Ammon's horn (tissue), 1 donor: ENCODE results near the gene CORO2B.

ENCODE experiments used
- DNase-seq: peaks from one replicate; pipeline ENCODE4 v3.0.0-alpha.2; 2016; ENCODE audit warnings: low spot score

Gene CORO2B

GRCh38 chr15:68650901-68651709 lies 72.3 kb downstream of the CORO2B start:
- DNase-seq = no peak

- DNase-seq = peak; percentile 91
Observed at GRCh38 chr15:68651916-68652525, 73.2 kb downstream of the CORO2B start.

GRCh38 chr15:68653031-68653635 lies 74.3 kb downstream of the CORO2B start:
- no peak for DNase-seq

DNA sequence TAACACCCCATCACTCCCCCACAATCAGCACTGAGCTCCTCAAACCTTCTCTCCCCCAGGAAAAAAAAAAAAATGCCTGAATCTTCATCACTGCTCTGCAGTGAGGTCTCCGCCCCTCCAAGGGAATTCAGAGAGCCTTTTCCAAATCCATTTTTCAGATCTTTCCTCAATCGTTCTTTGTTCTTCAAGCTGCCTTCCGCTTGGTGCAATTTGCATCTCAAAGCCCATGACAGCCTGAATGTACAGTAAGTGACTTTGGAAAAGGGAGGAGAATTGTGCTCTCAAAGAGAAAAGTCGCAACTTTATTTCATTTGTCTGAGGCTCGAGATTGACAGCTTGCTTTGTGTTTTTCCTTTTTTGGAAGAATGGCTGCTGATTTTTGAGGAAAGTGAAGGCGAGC lies 75.0 kb downstream of the CORO2B start:
- peak; percentile 48 for DNase-seq

- DNase-seq = no peak
Observed at GRCh38 chr15:68654786-68655560, 76.2 kb downstream of the CORO2B start.

DNA sequence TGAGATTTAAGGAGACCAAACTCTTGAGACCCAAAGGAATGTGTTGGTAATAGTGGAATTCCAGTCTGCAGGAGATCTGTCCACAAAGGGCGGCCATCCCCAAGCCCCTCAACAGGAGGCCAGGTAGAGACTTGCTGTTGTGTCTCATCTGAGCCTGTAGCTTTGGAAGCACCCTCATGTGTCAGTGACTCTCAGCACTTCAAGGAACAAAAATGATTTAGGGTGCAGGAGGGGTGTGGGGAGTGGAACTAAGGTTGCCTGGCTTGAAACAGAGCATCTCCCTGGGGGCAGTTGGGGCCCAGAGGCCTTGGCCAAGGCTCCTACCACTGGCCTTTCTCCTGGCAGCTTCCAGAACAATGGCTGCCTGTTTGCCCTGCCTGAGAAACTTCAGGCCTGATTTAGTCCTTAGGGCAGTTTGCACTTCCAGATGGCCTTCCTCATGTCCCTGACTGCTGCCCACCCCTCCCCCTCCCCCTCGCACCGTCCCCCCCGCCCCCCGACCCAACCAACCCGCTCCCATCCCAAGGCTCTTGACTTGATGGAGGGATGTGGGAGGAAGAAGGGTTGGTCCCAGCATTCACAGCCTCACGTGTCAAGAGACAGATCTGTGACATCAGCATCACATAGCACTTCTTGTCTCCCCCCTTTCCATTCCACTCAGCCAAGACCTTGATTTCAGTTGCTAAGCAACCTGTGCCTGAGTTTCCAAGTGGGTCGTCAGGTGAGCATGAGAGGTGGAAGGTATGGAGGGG lies 77.1 kb downstream of the CORO2B start:
- DNase-seq = no peak

DNA sequence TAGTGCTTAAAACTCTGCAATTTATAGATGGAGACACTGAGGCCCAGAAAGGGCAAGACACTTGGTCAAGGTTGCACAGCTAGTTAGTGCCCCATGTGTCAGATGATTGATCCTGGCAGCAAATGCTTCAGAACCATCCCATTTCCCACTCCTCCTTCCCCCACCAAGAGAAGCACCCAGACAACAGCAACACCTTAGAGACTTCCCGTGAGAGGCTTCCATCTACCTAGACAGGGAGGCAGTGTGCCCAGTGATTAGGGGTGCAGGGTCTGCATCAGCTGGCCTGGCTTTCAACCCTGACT lies 77.6 kb downstream of the CORO2B start:
- no peak for DNase-seq

DNA sequence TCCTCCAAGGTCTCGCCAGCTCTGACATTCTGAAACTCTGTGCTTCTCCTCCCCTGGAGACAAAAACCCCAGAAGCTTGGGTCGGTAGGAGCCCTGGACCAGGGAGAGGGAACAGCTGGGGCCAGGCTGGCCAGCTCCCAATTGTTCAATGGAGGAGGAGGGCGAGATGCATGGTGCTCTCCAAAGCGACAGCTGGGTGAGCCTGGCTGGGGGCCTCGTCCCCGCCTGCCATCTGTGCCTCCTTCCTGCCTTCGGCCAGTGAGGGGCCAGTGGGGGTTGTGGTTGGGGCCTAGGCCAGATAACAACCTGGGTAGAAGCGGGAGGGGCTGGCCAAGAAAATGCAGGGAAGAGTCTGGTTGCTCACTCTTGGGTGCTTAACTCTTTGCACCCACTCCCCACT lies 79.4 kb downstream of the CORO2B start:
- DNase-seq = peak; percentile 80

DNA sequence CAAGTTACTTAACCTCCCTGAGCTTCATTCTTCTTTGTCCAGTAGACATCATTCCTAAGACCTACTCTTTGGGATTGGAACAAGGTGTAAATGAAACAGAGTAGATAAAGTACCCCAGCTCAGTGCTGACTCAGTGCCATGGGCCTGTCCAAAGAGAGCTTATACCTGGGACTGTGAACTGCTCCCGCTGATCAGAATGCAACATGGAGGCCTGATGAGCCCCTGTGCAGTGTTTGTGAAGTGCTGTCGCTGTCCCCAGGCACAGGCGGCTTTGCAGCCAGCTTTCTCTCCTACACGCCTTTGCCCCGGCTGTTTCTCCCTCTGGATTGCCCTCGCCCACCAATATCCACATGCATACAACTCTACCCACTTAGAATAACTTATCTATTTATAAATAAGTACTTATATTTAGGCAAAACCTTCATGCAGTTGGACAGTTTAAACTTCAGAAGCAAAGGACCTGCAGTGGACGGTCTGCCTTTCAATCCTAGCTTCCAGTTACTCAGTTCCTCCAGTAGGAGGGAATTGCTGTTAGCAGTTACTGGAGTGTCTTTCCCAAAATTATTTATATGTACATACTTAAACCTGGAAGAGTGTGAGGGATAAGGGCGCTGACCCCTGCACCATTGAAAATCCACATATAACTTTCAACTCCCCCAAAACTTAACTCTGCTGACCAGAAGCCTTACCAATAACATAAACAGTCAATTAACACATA lies 80.0 kb downstream of the CORO2B start:
- no peak for DNase-seq

GRCh38 chr15:68663526-68663925 lies 84.7 kb downstream of the CORO2B start:
- DNase-seq = no peak

DNA sequence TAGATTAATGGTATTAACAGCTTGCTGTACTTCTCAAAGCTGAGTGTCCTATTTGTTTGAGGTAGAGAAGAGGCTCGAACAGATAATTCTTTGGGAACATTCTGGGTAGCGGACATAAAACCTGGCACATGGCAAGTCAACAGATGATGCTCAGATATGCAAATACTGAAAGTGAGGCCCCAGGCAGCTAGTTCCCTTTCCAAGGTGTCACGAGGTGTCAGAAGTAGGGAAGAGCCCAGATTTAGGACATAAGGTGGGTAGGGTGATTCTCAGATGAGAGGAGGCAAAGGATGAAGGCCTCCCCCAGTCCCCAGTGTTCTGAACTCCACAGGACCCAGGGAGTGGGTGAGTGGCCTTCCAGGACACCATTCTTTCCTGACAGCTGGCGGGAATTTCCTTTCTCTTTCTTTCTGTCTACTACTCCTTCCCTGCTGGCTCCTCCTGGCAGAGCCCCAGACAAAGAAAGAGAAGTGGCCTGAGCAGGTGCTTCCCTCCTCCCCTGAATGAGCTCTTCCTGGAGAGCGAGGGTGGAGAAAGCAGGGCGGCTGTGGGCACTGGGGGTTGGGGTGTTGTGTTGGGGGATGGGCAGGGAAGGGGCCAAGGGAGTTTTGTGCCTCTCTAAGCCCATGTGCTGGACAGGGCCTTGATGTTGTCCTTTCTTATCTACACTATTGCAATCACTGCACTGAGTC lies 87.5 kb downstream of the CORO2B start:
- DNase-seq = no peak

- no peak for DNase-seq
Observed at GRCh38 chr15:68666812-68667450, 88.1 kb downstream of the CORO2B start.

DNA sequence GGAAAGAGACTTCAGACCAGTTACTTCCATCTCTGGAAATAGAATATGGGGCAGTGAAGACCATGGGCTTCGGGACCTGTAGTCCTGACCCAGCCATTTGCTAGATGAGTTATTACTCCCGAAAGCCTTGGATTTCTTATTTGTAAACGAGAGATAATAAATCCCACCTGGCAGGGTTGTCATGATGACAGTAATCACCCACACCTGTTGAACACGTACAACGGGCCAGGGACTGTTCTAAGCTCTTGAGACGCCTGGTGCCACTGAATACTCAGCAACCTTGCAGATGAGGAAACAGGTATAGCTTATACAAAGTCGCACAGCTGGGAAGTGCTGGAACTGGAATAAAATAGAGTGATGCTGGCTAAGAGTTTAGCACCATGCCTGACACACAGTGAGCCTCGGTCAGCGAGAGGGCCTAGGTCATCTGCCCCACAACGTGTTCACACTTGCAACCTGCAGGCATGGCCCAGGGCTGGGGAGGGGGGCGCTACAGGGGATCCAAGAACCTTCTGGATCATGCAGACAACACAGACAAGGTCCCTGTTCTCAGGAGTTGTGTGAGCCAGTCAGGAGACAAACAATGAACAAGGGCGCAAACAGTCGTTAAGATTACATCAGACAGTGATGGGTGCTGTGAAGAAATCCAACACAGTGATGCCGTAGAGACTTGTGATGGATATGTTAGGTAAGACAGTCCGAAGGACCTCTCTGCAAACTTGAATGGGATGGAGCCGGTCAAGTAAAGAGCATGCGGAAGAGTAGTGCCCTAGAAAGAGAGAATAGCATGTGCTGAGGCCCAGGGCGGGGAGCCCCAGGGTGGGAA lies 89.2 kb downstream of the CORO2B start:
- DNase-seq = no peak

- no peak for DNase-seq
Observed at GRCh38 chr15:68668926-68669600, 90.3 kb downstream of the CORO2B start.

DNA sequence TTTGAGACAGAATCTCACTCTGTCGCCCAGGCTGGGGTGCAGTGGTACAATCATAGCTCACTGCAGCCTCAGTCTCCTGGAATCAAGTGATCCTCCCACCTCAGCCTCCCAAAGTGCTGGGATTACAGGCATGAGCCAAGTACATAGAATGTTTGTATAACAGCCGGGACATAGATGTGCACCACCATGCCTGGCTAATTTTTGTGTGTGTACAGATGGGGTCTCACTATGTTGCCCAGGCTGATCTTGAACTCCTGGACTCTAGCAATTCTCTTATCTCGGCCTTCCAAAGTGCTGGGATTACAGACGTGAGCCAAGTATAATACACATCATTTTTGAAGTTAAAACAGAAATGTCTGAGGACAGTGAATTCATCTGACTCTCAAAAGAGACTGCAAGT lies 93.5 kb downstream of the CORO2B start:
- DNase-seq = no peak

DNA sequence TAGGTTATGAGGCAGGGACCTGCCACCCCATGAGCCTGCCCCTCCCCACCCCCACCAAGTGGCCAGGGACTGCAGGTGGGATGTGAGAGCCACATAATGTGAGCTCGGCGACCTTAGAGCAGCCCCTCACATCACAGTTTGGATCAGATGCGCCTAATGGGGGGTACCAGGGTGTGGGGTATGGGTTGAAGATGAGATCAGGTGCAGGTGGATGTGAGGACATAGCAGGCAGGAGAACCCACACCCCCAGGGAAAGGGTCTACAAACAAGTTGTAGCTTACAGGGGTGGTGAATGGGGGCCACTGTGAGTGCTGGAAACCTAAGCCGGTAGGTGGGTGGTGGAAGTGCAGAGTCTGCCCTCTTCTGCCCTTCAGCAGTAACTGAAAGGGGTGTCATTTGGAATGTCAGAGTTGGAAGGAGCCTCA lies 94.0 kb downstream of the CORO2B start:
- DNase-seq = peak; percentile 53

GRCh38 chr15:68674975-68675374 lies 96.2 kb downstream of the CORO2B start:
- DNase-seq = no peak

DNA sequence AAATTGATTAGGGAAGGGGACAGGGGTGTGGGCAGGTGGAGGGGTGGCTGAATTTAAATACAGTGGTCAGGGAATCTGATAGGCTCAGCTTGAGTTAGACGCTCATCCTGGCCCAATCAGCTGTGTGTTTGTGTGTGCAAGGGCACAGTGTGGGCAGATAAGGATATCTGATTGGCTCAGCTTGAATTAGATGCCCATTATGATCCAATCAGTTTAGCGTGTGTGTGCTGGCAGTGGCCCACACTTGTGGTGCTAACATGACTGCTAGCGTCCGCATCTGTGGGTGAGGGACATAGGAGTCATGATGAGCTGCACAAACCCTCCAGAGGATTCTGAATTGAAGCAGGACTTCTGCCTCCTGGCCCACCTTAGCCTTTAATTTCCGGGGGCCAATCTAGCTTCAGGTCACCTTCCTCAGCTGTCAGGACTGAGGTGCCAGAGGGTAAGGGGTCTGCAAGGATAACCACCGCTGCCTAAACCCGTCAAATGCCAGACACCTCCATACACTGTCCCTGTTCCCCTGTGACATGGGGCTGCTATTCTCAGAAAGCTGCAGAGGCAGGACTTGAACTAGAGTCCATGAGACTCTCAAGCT lies 97.3 kb downstream of the CORO2B start:
- DNase-seq = peak; percentile 61
